Fibroblast of gingiva (primary cell): ENCODE results near the gene CENPO.
A peak's percentile ranks its signal among the peaks of the same experiment; 100 is the strongest.

Experiments
- DNase-seq: peaks from one replicate; pipeline ENCODE4 v3.0.0-alpha.2; 2011; ENCODE audit warnings: low read depth

CENPO gene, protein sequence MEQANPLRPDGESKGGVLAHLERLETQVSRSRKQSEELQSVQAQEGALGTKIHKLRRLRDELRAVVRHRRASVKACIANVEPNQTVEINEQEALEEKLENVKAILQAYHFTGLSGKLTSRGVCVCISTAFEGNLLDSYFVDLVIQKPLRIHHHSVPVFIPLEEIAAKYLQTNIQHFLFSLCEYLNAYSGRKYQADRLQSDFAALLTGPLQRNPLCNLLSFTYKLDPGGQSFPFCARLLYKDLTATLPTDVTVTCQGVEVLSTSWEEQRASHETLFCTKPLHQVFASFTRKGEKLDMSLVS

DNA sequence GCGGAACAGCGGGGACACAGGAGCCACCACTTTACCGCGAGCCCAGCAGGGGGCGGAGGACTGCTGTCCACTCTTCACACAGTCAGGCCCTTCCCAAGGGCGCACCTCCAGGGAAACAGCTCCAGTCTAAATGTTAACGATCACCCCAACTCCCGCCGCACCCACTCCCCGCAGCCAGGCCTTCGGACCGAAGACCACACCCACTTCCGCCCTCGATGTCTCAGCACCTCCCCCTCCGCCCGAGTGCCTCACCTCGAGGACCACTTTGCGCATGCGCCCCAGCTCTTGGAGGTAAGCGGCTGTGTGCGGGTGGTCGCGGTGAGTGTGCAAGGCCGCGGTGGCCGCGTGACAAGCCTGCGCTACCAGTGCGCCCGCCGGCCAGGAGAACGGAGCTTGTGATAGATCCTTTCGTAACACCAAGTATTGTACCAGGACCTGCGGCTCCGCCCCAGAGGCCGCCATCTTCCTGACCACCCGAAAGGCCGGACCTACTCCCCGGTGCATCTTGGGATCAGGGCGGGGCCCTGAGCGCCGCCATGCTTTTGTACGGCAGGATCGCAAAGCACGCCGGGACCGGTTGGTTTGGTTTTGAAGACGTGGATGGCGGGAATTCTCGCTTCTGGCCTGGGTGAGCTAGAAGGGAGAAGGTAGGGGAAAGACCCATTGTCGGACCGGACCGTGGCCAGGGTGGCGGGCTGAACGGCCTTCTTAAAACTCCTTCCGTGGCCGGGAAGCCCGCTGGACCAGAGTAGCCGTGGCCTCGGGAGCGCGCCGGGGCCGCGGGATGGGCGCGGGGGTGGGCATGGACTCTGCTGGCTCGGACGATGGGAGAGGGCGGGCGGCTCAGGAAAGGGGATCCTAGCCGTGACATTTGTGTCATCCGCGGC lies at the start of gene CENPO, which contains the start of gene PTRHD1:
Gene CENPO (plus strand): TSS at position 552 of the 887 bp plus-strand sequence. CDS start 495 bp downstream, outside the sequence.
Gene PTRHD1 (minus strand): TSS at position 518 of the 887 bp plus-strand sequence. CDS start 14 bp downstream, at position 504.
- peak; percentile 96 for DNase-seq

- DNase-seq: no peak
These were observed 49.3 kb upstream of the CENPO start for GRCh38 chr2:24743924-24744323.

DNA sequence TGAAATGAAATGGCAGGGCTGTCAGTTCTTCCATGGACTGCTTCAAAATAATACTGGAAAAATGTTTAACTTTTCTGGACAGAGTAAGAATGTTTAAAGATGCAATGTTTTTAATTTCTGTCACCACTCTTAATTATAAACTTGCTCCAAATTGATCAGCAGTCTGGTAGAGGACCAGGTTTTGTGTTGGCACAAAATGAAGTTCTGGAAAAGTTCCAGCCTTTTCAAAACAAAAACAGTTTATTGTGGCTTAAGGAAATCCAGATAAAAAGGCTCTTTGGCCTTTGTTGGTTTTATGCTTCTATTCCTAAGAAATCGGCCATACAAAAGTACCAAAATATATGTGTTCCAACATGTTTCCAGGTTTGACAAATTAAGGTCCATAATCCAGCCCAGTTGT lies 48.9 kb upstream of the CENPO start:
- DNase-seq: no peak

- DNase-seq: no peak
These were observed 47.4 kb upstream of the CENPO start for GRCh38 chr2:24745825-24746224.

- DNase-seq: no peak
These were observed 45.9 kb upstream of the CENPO start for GRCh38 chr2:24747299-24747698.

DNA sequence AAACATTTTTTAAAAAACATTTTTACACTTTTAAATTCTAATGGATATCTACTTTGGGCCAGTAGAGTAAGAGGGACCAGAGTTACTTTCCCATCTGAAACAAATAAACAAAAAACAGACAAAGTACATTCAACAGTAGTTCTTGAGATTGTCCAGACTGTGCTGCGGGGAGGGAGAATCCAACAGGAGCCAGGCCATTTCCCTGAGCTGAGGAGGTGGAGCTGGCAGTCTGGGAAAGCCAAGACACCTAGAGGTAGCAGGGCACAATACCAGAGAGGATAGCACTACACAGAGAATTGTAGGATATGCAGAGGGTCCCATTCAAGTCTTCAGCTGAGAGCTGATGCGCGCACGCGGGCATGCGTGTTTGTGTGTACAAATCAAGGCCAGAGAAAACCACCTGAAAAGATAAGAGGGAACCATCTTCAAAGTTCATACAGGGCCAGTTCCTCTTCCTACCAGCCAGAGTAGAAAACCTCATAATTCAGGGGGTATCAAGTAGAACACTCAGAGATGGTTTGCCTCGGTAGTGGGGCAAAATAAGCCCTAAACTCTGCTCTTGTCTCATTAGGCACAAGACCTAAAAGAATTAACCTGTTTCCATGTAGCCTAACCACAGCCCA lies 44.0 kb upstream of the CENPO start:
- no peak for DNase-seq

GRCh38 chr2:24754985-24755705 lies 38.1 kb upstream of the CENPO start:
- no peak for DNase-seq

DNA sequence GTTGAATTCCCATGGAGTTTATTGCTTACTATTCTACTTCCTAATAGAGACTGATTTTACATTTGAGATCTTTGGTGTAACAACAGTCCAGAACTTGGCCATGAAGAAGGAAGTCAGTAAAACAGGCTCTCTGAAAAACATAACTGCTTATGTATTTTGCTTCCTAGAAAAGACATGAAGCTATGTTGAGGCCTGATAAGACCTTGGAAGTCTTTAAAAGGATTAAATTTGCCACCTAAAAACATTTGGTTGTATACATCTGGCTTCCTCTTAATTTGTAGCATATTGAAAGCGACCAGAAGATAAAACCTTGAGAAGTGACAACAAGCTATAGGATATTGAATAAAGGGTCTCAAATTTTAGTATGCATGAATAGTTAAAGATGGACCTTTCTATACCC lies 36.4 kb upstream of the CENPO start:
- DNase-seq: no peak

- no peak for DNase-seq
These were observed 31.4 kb upstream of the CENPO start for GRCh38 chr2:24761866-24762265.

- peak; percentile 12 for DNase-seq
These were observed 30.7 kb upstream of the CENPO start for GRCh38 chr2:24762518-24762917.

GRCh38 chr2:24763843-24764242 lies 29.4 kb upstream of the CENPO start:
- DNase-seq: no peak

DNA sequence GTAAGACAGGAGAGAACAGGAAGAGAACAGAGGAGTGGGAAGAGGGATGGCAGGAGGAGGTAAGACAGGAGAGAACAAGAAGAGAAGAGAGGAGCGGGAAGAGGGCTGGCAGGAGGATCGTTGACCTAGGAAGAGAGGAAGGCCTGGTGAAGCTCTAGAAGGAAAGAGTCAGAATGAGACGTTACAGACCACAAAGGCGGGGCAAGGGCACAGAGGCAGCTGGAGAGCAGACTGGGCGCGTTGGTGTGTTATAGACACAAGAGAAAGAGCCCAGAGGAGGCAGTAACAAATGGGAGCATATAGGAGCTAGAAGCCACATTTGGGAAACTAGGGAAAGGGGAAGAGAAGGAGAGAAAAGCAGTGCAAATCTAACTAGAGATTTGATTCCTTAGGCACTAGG lies 26.6 kb upstream of the CENPO start:
- no peak for DNase-seq

DNA sequence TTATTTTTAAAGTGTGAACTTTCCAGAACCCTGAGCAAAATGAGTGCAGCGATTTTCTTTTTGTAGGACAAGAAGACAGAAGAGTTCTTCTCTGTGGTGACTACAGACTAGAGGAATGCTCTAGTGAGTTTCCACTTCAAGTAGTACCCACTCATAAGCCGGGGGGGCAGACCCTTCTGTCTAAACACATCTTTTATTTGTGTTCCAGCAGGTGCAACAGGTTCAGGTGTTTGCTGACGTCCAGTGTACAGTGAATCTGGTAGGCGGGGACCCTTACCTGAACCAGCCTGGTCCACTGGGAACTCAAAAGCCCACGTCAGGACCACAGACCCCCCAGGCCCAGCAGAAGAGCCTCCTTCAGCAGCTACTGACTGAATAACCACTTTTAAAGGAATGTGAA lies 25.2 kb upstream of the CENPO start:
- DNase-seq: no peak

GRCh38 chr2:24768601-24769000 lies 24.6 kb upstream of the CENPO start:
- DNase-seq: no peak

GRCh38 chr2:24771061-24771460 lies 22.2 kb upstream of the CENPO start:
- no peak for DNase-seq

DNA sequence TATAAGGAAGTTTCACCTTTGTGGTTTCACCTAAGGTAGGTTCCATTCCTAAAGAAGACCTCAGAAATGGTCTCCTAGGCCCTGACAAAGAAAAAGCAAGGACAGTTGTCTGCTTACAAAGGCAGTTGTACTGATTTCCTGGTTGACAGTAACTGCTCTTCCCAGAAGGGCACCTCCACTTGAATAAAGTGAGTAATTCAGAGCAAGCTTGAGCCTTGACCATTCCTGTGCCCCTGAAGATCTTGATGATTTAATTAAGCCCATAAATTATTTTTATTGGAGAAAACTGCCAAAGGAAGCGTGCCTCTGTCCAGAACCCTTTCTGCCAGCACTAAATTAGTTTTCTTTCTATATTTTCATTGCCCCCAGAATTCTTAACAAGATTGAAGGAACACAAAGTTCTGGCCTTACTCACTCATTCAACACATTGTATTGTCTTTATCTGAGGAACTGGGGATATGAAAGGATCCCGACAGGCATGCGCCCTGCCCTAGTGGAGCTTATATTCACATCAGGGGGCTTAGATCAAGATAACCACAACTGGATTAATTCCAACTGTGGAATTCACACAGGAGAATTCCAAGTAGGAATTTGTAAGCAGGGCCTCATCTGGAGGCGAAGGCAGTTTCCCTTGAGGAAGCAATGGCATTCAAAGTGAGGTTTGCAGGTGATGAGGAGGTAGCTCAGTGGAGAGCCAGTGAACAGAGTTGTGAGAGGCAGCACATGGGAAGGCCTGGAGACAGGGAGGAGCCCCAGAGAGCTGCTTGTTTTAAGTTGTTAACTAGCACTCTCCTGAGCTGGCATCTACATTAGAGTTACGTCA lies 21.2 kb upstream of the CENPO start:
- DNase-seq: no peak

- DNase-seq: no peak
These were observed 18.9 kb upstream of the CENPO start for GRCh38 chr2:24774373-24774772.

DNA sequence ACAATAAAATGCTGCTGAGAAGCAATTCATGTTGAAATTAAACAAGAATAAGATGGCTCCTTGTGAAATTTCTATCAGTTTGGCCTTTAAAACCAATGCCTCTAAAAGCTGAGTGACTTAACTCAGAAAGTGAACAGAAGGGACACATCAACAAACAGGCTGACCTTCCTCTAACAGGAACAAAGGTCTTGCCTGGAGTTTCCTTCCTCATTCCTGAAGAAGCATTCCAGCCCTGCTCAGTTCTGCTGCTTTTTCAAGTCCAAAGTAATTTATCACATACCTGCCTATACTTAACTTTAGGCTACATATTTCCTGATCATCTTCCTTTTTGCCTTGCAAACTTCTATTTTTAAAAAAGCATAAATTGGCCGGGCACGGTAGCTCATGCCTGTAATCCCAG lies 14.1 kb upstream of the CENPO start:
- no peak for DNase-seq

GRCh38 chr2:24783641-24784040 lies 9.6 kb upstream of the CENPO start:
- no peak for DNase-seq

DNA sequence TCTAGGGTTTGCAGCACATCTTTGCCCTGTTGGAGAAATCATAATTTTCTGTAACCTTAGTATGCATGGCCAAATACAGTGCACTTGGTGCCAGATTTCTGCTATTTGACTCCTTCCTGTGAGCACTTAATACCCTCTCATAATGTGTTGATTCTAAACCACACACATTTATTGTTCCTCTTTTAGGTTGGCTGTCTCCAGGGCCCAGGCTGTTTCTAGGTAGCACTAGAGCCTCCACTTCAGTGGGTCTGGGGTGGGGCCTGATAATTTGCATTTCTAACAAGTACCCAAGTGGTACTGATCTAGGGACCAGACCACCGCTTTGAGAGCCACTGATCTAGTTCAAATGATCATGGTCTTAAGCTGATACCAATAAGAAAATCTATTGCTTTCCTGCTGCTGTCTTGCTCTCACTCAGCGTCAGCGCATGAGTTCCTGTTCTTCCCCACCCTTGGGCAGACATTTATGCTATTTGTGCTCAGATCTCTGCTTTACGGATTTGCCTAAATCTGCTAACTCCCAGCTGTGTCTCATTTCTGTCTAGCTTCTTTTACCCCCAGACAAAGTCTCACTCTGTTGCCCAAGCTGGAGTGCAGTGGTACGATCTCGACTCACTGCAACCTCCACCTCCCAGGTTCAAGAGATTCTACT lies 7.4 kb upstream of the CENPO start:
- no peak for DNase-seq

DNA sequence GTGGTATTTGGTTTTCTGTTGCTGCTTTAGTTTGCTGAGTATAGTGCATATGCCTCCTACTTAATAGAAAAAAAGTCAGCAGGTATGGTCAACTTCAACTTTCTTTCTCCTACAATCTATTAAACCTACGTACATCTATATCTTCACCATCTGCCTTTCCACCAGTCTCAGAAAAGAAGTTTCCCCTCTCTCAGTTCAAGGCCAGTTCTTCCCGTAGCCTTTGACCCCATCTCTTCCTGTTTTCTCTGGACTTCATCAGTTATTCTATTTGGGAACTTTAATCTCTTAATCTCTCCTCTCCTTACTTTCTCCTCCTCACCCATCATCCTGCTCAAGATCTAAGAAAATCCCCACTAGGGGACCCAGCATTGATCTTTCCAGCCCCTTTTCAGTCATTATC lies 5.7 kb upstream of the CENPO start:
- no peak for DNase-seq
